Measurements from ENCODE around the gene DYNLT1.
"Not testable (repeated sequence)": the region's sequence is repeated elsewhere in the genome, so short reads cannot be mapped to it uniquely, and the experiment has no call there.

The DYNLT1 gene

DNA sequence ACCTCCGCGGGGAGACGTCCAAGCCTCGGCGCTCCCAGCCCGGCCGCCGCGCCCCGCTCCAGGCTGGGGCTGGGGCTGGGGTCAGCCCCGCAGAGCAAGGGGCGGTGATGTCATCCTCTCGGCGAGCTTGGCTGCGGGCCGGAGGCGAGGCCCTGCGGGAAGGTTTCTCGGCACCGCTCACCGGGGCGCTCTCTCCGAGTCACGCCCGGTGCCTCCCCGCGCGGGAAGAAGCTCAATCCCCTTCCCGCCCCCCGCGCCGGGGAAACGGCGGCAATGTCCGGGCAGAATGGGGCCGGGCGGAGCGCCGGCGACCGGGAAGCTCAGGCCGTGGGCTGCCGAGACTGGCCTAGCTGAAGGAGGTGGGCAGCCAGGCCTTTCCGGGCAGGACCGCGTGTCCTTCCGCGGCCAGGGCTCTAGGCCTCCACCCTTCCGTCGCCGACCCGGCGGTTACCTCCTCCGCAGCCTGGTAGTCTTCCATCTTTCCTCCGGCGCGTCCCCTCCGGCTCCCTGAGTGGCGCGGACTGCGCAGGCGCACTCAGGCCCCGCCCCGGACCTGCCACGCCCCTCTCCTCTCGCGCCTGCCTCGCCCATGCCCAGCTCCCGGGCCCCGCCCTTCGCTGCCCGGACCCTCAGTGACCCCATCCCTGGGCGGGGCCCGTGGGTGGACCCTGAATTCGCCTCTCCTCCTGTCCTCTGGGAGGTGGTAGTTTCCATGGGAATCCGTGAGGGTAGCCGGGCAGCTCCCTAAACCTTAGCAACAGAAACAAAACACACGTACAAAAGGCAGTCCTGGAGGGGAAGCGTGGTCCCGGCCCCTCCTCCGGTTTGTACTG, at the start of gene DYNLT1:
Gene DYNLT1, minus strand, starts transcription at position 513 of the 833 bp plus-strand sequence. Its CDS starts 35 bp downstream, at position 478.
- DNase-seq = peak; percentile 82

DNA sequence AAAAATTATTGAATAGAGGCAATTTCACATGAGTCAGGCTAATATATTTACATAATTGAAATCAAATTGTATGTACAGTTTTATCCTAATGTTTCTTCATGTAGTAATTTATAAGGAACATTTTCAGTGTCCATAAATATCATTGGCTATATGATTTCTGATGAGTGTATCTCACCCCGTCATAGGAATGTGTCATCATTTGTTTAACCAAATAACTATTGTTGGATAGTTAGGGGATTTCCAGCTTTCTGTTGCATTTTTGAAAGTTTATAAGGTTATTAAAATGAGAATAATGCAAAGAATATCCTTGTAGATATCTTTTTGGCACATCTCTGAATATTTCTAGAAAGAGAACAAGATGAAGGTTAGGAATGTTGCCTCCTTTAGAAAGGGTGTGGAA, 44.3 kb upstream of the DYNLT1 start:
- DNase-seq = no peak

- no peak for DNase-seq
Measured at GRCh38 chr6:158687506-158687905, 43.0 kb upstream of the DYNLT1 start.

DNA sequence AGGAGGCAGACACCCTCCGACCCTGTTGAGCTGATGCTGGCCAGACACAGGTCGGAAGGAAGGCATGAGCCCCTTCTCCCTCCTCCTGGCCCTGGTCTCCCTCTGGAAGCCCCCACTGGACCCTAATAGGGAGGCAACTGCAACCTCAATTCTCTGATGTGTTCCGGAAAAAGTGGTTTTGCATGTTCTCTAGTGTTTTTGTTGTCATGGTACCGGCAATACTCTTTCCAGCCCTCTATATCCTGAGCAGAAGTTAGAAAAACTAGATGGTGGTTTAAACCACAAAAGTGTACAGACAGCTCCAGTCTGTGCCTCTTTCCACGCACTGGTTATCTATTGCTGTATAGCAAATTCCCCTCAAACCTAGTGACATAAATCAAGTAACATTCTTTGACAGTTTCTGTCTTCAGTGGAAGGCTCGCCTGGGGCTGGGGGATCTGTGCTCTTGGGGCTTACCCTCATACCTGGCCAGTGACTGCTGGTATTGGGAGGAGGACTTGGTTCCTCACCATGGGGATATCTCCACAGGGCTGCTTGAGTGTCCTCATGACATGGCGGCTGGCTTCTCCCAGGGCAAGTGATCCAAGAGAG, 42.3 kb upstream of the DYNLT1 start:
- no peak for DNase-seq

- DNase-seq = no peak
Measured at GRCh38 chr6:158686311-158686710, 41.8 kb upstream of the DYNLT1 start.

- no peak for DNase-seq
Measured at GRCh38 chr6:158684745-158685324, 40.3 kb upstream of the DYNLT1 start.

DNA sequence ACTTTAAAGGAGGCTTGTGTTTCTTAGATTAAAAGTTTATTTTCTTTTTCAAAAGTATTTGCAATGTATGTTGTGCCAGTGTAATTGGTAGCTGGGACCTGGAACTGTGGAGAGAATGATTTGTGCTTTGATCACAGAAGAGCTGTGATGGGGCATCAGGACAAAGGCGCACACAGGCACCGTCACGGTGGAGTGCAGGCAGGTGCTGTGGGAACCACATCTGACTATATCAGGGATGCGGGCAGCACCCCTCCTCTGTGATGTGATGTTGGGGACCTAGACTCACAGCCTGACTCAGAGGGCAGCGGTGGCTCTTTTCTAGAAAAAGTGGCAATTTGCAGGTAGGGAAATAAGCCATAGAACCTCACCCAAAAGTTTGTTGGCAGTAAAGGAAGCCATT, 39.8 kb upstream of the DYNLT1 start:
- no peak for DNase-seq

DNA sequence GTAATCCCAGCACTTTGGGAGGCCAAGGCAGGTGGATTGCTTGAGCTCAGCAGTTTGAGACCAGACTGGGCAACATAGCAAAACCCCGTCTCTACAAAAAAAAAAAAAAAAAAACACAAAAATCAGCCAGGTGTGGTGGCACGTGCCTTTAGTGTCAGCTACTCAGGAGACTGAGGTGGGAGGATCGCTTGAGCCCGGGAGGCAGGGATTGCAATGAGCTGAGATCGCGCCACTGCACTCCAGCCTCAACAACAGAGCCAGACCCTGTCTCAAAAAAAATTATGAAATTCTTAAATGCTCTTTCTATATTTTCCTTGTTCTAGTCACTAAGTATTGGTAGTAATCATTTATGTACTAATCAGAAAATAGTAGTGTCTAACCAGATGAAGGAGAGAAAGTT, 35.9 kb upstream of the DYNLT1 start:
- no peak for DNase-seq

DNA sequence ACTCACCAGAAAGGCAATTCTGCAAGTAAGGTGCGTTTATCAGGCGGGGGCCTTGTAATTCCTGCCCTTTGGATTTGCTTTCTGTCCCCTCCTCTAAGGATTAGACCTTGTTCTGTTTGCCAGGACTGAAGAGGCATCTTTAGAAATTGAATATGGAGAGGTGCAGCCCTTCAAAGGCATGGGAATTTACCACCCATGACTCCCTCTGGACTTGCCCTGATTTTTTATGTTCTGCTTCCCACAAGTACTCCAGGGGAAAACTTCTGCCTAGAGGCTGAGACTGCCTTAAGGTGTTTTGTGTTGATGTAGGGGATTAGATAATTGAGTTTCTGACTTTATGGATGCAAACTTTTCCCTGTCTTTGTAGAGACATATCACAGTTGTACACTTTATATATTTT, 35.5 kb upstream of the DYNLT1 start:
- no peak for DNase-seq

- no peak for DNase-seq
Measured at GRCh38 chr6:158677906-158678578, 33.5 kb upstream of the DYNLT1 start.

GRCh38 chr6:158677094-158677493, 32.6 kb upstream of the DYNLT1 start:
- DNase-seq = not testable (repeated sequence)

DNA sequence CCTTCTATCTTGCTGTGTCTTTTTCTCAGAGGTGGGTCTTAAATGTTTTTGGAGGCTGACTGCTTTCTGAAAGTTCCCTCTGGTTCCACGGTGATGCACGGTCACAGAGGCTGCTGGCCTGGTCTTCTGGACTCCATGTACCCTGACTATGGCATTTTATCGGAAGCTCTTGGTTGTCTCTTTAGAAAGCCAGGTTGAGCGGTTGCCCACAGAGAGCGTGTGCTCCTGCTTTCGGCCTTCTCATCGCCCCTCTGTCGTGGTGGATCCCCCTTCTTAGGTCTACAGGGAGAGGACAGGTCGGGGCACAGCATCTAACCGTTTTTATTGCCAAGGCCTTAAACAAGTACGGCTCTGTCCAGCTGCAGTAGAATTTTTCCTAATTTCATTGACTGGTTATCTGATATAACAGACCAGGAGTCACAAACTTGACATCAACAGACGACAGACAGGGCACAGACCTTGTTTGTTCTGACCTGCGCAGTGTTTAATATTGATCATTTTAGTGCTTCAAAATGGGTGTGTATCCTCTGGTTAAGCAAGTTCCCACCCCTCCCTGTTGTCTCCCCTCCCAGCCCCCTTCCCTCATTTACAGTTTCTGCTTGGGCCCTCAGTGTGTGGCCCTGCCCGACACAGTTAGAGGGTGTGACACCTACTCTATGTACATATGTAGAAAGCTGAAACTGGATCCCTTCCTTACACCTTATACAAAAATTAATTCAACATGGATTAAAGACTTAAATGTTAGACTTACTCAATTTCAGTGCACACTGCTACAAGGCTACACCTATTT, 30.0 kb upstream of the DYNLT1 start:
- DNase-seq = no peak

DNA sequence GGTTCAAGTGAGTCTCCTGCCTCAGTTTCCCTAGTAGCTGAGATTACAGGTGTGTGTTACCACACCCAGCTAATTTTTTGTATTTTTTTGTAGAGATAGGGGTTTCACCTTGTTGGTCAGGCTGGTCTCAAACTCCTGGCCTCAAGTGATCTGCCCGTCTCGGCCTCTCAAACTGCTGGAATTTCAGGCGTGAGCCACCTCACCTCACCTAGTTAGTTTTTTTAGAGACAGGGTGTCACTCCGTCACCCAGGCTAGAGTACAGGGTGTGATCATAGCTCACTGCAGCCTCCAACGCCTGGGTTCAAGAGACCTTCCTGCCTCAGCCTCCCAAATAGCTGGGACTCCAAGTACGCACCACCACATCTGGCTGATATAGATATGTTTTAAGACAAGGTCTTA, 28.2 kb upstream of the DYNLT1 start:
- no peak for DNase-seq

DNA sequence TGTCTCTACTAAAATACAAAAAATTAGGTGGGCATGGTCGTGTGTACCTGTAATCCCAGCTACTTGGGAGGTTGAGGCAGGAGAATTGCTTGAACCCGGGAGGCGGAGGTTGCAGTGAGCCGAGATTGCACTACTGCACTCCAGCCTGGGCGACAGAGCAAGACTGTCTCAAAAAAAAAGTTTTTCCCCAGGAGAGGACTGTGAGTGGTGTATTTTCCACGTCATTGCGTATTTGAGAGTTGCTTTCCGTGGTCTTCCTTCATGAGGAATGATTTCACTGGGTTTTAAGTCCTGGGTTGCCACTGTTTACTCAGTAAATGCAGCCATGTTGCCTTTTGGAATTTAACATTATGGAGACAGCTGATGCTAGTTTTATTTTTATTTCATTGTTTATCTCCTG, 27.6 kb upstream of the DYNLT1 start:
- not testable (repeated sequence) for DNase-seq

- DNase-seq = no peak
Measured at GRCh38 chr6:158669145-158670035, 24.8 kb upstream of the DYNLT1 start.

DNA sequence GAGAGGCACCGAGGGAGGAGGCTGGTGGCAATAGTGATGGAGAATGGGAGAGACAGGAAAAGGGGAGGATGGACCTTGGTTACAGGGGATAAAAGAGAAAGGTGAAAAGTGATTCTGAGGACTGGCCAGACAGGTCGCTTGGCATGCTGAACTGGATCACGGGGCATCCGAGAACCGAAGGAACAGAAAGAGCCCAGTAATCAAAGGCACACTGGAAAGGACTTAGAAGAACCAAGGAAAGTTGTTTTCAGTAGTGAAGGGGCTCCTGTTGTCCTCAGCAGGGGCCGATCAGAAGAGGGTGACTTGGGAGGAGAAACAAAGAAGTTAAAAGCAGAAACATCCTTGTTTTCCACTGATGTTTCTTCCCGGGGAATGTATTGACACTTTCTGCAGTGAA, 24.2 kb upstream of the DYNLT1 start:
- no peak for DNase-seq

DNA sequence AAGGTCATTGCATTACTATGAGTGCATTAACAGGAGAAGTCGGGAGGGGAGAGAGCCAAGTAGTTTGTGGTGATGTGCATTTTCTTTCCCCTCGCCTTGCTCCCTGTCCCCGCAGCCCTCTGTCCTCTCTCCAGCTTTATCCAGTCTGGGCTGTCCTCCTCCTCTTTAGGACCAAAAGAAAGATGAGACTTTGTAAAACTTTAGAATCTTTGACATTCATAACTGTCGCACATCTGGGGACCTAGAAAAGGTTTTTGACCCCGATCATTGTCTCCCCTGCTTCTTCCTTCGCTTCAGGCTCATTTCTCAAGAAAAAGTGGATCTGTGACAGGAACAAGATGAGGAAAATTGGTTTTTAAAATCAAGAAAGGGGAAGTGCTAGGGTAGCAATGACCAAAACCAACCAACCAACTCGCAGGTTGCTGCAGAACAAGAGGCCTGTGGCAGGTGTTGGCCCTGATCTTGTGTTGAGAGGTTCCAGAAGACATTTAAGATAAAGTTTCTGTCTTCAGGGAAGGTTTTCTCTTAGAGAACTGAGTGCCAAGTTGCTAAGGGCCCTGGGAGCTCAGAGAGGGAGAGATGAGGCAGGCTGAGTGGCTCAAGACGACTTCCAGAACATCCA, 22.9 kb upstream of the DYNLT1 start:
- DNase-seq = no peak

DNA sequence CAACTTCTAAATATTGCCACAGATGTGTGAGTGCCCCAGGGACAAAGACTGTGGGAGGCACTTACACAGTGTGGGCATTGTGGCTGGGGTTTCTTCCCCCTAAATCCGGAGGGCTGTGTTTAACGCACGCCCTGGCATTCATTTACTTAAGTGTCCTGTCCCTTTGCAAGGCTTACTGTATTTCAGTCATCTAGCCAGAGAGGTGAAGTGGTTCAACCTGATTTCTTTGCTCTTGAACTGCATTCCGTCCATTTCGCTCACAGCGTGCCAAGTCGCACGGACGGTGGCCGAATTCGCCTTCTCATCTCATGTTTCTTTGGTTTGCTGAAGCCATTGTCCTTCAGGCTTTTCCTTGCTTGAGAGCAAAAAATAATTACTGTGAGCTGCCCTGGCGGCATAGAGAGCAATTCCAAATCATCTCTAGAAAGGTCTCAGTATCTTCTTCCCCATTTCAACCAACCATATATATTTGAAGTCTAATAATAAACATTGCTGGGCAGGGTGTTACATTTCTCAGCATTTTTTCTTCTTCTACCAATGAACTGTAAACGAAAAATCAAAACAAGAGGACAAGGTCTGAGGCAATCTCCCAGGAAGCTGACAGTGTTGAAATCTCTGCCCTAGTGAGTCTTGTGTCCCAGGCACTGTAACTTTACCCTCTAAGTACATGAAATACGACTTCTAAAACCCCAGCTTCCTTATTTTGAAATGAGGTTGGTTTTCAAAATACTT, 22.3 kb upstream of the DYNLT1 start:
- DNase-seq = no peak

DNA sequence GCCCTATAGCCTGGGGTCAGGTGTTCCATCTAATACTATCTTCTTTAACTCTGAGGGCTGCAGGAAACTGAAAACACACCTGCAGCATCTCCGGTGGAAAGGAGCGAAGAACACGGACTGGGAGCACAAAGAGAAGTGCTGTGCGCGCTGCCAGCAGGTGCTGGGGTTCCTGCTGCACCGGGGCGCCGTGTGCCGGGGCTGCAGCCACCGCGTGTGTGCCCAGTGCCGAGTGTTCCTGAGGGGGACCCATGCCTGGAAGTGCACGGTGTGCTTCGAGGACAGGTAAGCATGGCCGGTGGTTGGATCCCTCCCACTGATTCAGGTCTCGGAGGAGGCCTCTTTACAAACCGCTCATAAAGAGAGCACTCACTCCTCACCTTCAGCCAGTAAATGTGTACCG, 20.8 kb upstream of the DYNLT1 start:
- DNase-seq = no peak

- DNase-seq = no peak
Measured at GRCh38 chr6:158663625-158664165, 19.2 kb upstream of the DYNLT1 start.

Measured in cortex of kidney (tissue), 1 donor.